ENCODE results near the gene ACTRT2. TPM values are rescaled to one million over a fixed set of nuclear protein-coding genes. Genes with fewer than 3 reads are reported as not detected.

ACTRT2 gene
- total and polyA plus RNA-seq, 10 donors: not detected

DNA sequence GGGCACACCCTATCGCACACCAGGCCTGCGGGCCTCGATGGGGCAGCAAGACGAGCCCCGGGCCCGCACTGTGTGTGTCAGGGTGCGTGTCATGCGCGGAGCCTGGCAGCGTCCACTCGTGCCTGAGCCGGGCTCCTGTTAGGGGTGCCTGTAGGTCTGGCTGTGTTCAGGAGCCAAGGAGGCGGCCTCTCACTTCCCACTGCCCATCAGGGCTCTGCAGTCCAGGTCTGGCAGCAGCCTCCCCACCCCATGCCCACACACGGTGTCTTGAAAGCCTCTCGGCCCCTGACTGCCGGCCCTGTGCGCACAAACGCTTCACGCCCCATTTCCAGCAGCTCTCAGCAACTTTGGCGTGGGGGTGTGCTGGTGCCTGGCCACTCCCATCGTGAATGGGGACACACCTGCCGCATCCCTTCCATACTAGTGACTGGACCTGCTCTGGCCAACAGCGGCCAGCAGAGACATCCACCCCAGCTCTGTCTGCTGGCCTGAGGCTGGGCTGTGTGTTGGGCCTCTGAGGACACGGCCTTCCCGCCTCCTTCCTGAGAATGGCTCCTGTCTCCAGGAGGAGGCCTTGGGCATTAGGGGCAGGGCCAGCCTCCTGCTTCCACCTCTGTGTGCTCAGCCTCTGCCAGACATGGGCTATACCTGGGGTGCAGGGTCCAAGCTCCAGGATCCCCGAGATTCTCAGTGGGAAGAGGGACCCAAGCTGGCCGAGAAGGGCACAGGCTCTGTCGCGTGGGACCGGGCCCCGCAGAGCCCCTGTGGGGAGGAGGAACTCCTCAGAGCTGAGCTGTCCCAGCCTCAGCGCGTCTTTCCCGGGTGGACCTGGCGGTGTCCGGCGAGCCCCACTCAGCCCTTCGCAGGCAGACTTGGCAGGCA lies 41.8 kb upstream of the ACTRT2 start:
- Histone ChIP-seq H3K27ac (no peak overlapping the region), H3K4me1 (peaks cover 0 to 6% (median 0%) of the 10 kb centered on the region in 6 donors), H3K4me3 (no peak overlapping the region), H3K36me3 (no peaks in the 10 kb centered on the region), H3K9me3 (no peaks in the 10 kb centered on the region), H3K27me3 (replicated peaks in 1 of 7) (peaks cover 0 to 9% (median 0%) of the 10 kb centered on the region in 7 donors)
- 80 to 86% (median 83%) methylated on average over 24 to 38 of the region's 38 CpGs for WGBS, 5 donors
- intact Hi-C loops (cut with DNase I; ENCODE audit: low total_unique reads): no loop called here
- peak; percentile 66 for DNase-seq
- TF ChIP-seq POLR2AphosphoS5 (IDR thresholded peaks at IDR 0.05): no peak
- TF ChIP-seq CTCF (IDR thresholded peaks at IDR 0.05 in 8 of 11, conservative IDR thresholded peaks at IDR 0.05 in 3 of 11): no peak
- no peak for TF ChIP-seq POLR2A (IDR thresholded peaks at IDR 0.05)

GRCh38 chr1:2980073-2980791 lies 41.0 kb upstream of the ACTRT2 start:
- TF ChIP-seq POLR2AphosphoS5 (IDR thresholded peaks at IDR 0.05): no peak
- TF ChIP-seq POLR2A (IDR thresholded peaks at IDR 0.05): no peak
- no peak for TF ChIP-seq CTCF (IDR thresholded peaks at IDR 0.05 in 8 of 11, conservative IDR thresholded peaks at IDR 0.05 in 3 of 11)
- Histone ChIP-seq H3K27ac (no peak overlapping the region), H3K27me3 (replicated peaks in 1 of 7) (peaks cover 0 to 2% (median 0%) of the 10 kb centered on the region in 7 donors), H3K36me3 (no peaks in the 10 kb centered on the region), H3K4me1 (peaks cover 0 to 6% (median 0%) of the 10 kb centered on the region in 6 donors), H3K9me3 (no peaks in the 10 kb centered on the region), H3K4me3 (no peak overlapping the region)
- intact Hi-C loops (cut with DNase I; ENCODE audit: low total_unique reads): no loop called here
- 78 to 89% (median 81%) methylated on average over 25 of the region's 25 CpGs for WGBS, 5 donors
- peak; percentile 43 for DNase-seq

- DNase-seq: peak; percentile 29
- no peak overlapping the region for H3K27ac ChIP-seq
- peaks cover 0 to 6% (median 0%) of the 10 kb centered on the region in 6 donors for H3K4me1 ChIP-seq
- TF ChIP-seq POLR2AphosphoS5 (IDR thresholded peaks at IDR 0.05) (no peak), POLR2A (IDR thresholded peaks at IDR 0.05) (no peak), CTCF (IDR thresholded peaks at IDR 0.05 in 8 of 11, conservative IDR thresholded peaks at IDR 0.05 in 3 of 11) (no peak)
- 82 to 87% (median 85%) methylated on average over 9 to 12 of the region's 12 CpGs for WGBS, 5 donors
- no peaks in the 10 kb centered on the region for H3K9me3 ChIP-seq
- H3K36me3 ChIP-seq: no peaks in the 10 kb centered on the region
- intact Hi-C loops (cut with DNase I; ENCODE audit: low total_unique reads): no loop called here
- H3K27me3 ChIP-seq (replicated peaks in 1 of 7): no peaks in the 10 kb centered on the region
- no peak overlapping the region for H3K4me3 ChIP-seq
These were observed 40.4 kb upstream of the ACTRT2 start for GRCh38 chr1:2980849-2981248.

DNA sequence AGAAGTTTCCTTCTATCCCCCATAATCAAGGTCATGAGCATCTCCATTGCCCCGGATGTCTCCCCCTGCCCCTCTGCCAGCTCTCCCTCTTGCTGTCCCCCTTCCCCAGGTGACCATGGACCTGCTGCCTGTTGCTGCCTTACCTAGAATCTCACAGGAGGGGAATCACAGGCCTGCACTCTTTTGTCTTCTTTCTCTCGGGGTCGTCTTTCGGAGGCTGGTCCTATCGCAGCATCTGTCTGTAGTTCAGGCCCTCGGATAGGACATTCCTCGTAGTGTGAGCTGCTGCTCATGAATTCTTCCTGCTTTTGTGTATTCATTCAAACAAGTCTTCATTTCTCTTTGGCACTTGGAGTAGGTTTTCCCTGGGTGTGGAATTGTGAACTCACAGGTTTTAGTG lies 39.9 kb upstream of the ACTRT2 start:
- DNase-seq: peak; percentile 44
- H3K4me1 ChIP-seq: peaks cover 0 to 6% (median 0%) of the 10 kb centered on the region in 6 donors
- WGBS, 5 donors: 68 to 77% (median 74%) methylated on average over 7 of the region's 7 CpGs
- no peak overlapping the region for H3K4me3 ChIP-seq
- TF ChIP-seq POLR2A (IDR thresholded peaks at IDR 0.05) (no peak), CTCF (IDR thresholded peaks at IDR 0.05 in 8 of 11, conservative IDR thresholded peaks at IDR 0.05 in 3 of 11) (no peak), POLR2AphosphoS5 (IDR thresholded peaks at IDR 0.05) (no peak)
- H3K36me3 ChIP-seq: no peaks in the 10 kb centered on the region
- H3K27ac ChIP-seq: no peak overlapping the region
- H3K9me3 ChIP-seq: no peaks in the 10 kb centered on the region
- no peaks in the 10 kb centered on the region for H3K27me3 ChIP-seq (replicated peaks in 1 of 7)
- intact Hi-C loops (cut with DNase I; ENCODE audit: low total_unique reads): no loop called here
